Hepatocyte (in vitro differentiated cells): ENCODE results near the gene FAM118A.

Experiments
- CTCF ChIP-seq: fragments of 200-600 bp; sonication (generic); IDR thresholded peaks from 2 replicates; pipeline ENCODE4 v1.5.1; 2016; ENCODE audit warnings: antibody characterized with exemption, mild to moderate bottlenecking; ENCODE audit not compliant: poor library complexity
- EZH2 ChIP-seq: fragments of 200-600 bp; sonication (generic); IDR thresholded peaks from 2 replicates; pipeline ENCODE4 v1.6.1; 2016; ENCODE audit warnings: antibody characterized with exemption, mild to moderate bottlenecking, borderline replicate concordance

GRCh38 chr22:45286854-45287551 lies 22.7 kb upstream of the FAM118A start:
- TF ChIP-seq CTCF (no peak), EZH2 (no peak)
